NCI-H2171 (cell line): ENCODE data around the gene ZNF280D.
"Not testable (repeated sequence)": the region's sequence is repeated elsewhere in the genome, so short reads cannot be mapped to it uniquely, and the experiment has no call there.

Experiments
- DNase-seq: peaks from one replicate; lab custom pipeline; 2025; lab: John Stamatoyannopoulos, UW

Gene ZNF280D

DNA sequence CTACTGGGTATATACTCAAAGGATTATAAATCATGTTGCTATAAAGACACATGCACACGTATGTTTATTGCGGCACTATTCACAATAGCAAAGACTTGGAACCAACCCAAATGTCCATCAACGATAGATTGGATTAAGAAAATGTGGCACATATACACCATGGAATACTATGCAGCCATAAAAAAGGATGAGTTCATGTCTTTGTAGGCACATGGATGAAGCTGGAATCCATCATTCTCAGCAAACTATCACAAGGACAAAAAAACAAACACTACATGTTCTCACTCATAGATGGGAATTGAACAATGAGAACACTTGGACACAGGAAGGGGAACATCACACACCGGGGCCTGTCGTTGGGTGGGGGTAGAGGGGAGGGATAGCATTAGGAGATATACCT, 23.8 kb downstream of the ZNF280D start:
- DNase-seq = not testable (repeated sequence)

DNA sequence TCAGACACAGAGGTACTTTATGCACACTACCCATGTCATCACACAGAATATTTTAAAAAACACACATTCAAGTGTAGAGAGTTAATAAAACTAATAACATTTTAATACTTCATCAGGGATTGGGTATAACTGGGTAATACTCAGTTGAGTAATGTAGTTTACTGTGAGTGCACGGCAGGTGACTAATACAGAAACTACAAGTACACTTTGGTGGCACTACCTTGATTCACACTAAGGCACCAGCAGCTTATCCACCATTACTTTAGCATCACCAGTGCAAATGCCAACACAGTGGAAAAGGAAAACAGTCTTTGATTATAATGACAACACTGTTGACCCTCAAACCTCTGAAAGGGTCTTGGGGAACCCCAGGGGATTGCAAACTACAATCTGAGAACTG, 33.6 kb downstream of the ZNF280D start:
- no peak for DNase-seq

- no peak for DNase-seq
Observed at GRCh38 chr15:56698270-56698669, 35.0 kb downstream of the ZNF280D start.

- DNase-seq = no peak
Observed at GRCh38 chr15:56693761-56694160, 39.5 kb downstream of the ZNF280D start.

DNA sequence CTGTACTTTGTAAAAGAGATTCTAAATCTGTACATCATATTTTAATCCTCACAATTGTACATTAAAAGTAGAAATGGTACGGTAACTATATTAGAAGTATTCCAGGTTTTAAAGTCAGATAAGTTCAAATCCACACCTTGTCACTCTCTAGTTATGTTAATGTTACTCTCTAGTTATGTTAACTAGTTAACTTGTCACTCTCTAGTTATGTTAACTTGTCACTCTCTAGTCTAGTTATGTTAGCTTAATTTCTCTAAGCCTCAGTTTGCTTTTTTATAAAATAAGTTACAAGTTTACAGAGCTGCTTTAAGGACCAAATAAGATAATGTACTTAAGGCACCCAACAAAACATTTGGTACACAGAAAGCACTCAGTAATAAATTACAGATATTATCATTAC, 42.6 kb downstream of the ZNF280D start:
- no peak for DNase-seq

DNA sequence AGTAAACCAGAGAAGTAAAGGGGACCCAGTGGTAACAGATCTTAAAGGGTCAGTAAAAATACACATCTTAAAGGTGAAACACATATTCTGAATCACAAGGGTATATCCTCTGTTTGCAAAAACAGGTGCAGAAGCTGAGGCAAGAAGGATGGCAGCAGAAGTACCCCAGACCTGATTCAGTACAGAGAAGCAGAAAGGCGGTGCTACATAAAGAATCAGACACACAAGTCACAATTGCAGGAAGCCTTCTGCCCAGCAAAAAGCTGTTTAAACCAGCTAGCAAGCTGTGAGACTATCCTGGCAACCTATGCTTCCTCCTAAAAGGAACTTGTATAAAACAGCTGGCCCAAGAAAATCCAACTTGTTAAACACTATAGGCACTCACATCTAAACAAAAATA, 49.4 kb downstream of the ZNF280D start:
- no peak for DNase-seq

GRCh38 chr15:56681113-56681512, 52.2 kb downstream of the ZNF280D start:
- no peak for DNase-seq

GRCh38 chr15:56679225-56679624, 54.1 kb downstream of the ZNF280D start:
- no peak for DNase-seq

- no peak for DNase-seq
Observed at GRCh38 chr15:56678571-56678970, 54.7 kb downstream of the ZNF280D start.

GRCh38 chr15:56677271-56677670, 56.0 kb downstream of the ZNF280D start:
- DNase-seq = no peak

- DNase-seq = no peak
Observed at GRCh38 chr15:56675930-56676329, 57.4 kb downstream of the ZNF280D start.

DNA sequence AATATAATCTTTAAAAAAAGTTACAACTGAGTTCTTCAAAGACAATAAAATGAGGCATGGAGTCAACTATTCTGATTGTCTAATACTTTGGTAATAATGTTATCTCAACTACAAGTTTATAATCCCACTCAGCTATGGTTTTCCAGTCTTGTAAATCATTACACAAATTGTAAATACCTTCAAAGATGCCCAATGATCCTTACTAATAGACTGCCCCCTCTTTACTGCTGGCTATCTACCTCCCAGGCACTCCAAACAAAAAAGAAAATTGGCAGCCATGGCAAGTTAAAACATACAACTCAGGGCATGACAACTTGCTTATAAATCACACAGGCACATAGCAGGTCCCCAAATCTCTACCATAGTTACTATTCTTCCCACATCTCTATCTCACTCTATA, 58.5 kb downstream of the ZNF280D start:
- no peak for DNase-seq

- DNase-seq = no peak
Observed at GRCh38 chr15:56672721-56673120, 60.6 kb downstream of the ZNF280D start.

GRCh38 chr15:56667517-56667916, 65.8 kb downstream of the ZNF280D start:
- no peak for DNase-seq

DNA sequence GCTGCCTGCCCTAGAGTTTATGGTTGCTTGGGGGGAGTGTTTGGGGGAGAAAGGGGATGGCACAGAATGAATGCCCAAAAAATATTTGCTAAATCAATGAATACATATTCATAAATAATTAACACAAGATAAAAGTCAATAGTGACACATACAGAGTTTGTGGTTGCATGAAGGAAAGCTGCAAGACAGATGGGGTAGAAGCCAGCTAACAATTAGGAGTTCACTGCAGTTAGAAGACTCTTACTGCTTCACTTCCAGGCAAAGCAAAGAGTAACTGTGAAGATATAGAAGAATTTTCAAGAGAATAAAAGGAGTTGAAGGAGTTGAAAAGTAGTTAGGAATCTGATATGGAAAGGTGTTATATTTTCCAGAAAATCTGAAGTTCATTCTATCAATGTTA, 72.4 kb downstream of the ZNF280D start:
- DNase-seq = no peak

GRCh38 chr15:56659197-56659596, 74.1 kb downstream of the ZNF280D start:
- DNase-seq = no peak

GRCh38 chr15:56654624-56655023, 78.7 kb downstream of the ZNF280D start:
- no peak for DNase-seq

- DNase-seq = no peak
Observed at GRCh38 chr15:56654216-56654615, 79.1 kb downstream of the ZNF280D start.

GRCh38 chr15:56653787-56654186, 79.5 kb downstream of the ZNF280D start:
- DNase-seq = no peak

GRCh38 chr15:56653107-56653506, 80.2 kb downstream of the ZNF280D start:
- DNase-seq = no peak

DNA sequence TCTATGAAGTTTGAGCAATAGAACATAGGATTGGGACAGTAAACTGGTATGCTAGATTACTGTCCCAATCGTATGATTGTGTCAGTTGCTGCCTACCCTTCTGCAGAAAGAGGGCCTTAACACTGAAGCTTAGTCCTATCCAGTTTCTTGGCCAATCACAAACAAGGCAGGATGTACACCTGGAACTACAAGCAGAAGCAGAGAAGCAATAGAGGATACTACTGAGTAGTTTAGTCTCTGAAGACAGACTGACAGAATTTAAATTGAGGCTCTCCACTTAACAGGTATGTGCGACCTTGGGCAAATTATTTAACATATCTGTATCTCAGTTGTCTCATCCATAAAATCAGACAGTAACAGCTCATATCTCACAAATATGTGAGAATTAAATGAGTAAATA, 85.0 kb downstream of the ZNF280D start:
- no peak for DNase-seq

GRCh38 chr15:56640549-56640948, 92.8 kb downstream of the ZNF280D start:
- DNase-seq = no peak

- no peak for DNase-seq
Observed at GRCh38 chr15:56640127-56640526, 93.2 kb downstream of the ZNF280D start.

DNA sequence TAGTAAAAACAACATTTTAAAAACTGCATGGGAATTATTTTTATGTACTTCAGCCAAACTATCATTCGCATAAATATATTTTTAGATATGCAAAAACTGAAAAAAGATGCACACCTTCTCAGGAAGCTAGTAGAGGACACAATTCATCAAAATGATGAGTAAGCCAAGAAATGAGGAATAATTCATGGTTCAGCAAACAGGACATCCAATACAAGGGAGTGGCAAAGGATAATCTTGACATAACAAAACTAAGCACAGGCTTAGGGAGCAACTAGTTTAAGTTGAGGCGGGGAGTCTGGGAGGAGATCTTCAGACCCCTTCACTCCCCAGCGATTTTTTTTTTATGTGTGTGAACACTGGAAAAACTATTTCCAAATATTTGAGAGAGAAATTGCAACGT, 93.7 kb downstream of the ZNF280D start:
- no peak for DNase-seq

DNA sequence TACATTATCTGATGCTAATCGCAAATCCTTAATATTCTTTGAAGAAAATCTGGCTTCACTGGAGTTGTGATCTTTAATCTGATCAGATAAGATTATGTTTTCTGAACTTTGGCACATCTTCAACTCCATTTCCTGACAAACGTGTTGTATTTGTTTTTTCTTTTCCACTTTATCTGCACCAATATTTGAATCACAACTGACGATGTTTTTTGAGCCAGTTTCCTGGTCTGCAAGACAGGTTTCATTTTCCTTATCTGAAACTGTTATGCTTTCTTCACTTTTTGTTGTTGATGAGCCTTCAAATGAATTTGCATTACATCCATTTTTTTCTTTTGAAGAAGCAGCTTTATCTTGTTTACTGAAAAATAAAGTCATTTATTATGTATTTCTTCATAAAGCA, 101.5 kb downstream of the ZNF280D start:
- no peak for DNase-seq
